Ramos (cell line): Measurements from ENCODE around the gene ABHD6.

Experiments used
- in situ Hi-C: fragments of 300-500 bp; cut with MboI; formaldehyde crosslinking; loops from one replicate; pipeline ENCODE4 v1.14.3; 2022; ENCODE audit warnings: low sequenced_read_pairs; ENCODE audit not compliant: unreplicated experiment

Gene ABHD6

GRCh38 chr3:58307639-58308215 is 70.1 kb downstream of the ABHD6 start:
- in situ Hi-C loops, result loop anchor here (5.0 to 10.0 kb wide), 2 partner anchors 225 to 327 kb away; no protein-coding TSS in a partner anchor

- in situ Hi-C loops, result loop anchor here (5.0 to 10.0 kb wide), 2 partner anchors 224 to 326 kb away; no protein-coding TSS in a partner anchor
Measured at GRCh38 chr3:58308728-58309127, 71.1 kb downstream of the ABHD6 start.

GRCh38 chr3:58317811-58318210 is 80.2 kb downstream of the ABHD6 start:
- in situ Hi-C loops, result no loop called here

DNA sequence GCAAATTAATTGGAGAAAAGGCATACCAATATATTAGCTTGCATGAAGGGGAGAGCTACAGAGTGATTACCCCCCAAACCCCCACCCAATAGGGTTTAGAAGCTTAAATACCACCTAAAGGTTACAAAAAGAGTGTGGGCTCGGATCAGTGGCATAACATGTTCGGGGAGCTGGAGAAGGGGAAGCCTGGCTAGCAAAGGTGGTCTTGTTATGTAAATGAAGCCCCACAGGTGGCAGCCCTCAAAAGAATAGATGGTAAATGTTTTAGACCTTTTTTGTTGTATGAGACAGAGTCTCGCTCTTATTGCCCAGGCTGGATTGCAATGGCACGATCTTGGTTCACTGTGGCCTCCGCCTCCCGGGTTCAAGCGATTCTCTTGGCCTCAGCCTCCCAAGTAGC is 84.2 kb downstream of the ABHD6 start:
- in situ Hi-C loops, result no loop called here

DNA sequence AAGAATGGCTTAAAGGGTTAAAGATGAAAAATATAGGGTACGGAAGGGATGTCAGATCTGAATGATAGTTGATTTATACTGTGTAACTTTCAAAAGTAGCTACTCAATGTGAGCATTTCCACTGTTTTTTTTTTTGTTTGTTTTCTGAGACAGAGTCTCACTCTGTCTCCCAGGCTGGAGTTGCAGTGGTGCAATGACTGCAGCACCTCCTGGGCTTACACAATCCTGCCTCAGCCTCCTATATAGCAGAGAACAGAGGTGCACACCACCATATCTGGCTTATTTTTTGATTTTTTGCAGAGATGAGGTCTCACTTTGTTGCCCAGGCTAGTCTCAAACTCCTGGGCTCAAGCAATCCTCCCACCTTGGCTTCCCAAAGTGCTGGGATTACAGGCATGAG is 85.2 kb downstream of the ABHD6 start:
- in situ Hi-C loops, result no loop called here

- in situ Hi-C loops, result no loop called here
Measured at GRCh38 chr3:58323529-58324390, 86.2 kb downstream of the ABHD6 start.

DNA sequence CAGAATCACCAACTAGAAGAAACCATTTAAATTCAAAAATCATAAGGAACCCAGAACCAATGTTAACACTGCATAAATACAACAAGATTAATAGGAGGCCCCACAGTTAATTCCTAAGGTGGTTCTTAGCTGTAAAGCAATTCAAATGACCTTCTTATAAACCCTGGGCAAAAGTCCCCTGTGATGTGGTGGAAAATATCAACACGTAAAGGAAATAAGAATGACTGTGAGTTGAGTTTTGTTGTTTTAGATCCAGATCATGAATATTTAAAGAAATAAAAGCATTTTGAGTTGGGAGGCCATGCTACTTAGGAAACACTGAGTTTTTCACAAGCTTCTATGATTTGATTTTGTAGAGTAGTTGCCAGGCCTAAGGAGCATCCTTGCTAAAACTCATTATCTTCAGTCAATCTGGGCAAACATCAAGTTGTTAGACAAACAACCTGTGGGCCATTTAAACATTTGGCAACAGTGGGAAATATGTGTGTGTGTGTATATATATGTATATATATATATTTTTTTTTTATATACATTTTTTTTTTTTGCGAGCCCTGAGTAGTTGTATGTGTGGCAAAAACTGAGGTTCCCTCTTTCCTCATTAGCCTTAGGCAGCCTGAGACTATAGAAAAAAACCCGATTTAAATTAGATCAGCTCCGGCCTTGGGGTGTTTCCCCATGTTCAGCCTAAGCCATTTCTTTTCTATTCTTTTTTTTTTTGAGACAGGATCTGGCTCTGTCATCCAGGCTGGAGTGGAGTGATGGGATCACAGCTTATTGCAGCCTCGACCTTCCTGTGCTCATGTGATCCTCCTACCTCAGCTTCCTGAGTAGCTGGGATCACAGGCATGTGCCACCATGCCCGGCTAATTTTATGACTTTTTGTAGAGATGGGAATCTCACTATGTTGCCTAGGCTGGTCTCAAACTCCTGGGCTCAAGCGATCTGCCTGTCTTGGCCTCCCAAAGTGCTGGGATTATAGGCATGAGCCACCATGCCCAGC is 87.1 kb downstream of the ABHD6 start:
- in situ Hi-C loops, result loop anchor here (5.0 kb wide), 1 partner anchor 88 kb away; no protein-coding TSS in a partner anchor

DNA sequence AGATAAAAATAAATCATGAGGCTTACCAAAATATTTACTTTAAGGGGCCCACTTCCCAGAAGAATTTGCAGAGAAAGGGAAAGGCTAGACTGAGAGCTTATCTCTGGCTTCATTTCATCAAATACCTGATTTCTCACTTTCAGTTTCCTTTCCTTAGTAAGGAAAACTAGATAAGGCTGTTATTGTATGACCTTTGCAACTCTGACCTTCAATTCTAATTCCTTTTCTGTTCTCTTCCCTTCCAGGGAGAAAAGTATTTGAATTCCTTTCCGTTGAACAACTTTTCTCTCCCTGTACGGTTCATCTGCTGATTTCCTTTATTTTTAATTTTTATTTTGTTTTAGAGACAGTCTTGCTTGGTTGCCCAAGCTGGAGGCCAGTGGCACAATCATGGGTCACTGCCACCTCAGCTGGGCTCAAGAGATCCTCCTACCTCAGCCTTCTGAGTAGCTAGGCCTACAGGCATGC is 88.0 kb downstream of the ABHD6 start:
- in situ Hi-C loops, result loop anchor here (5.0 kb wide), 1 partner anchor 87 kb away; no protein-coding TSS in a partner anchor

DNA sequence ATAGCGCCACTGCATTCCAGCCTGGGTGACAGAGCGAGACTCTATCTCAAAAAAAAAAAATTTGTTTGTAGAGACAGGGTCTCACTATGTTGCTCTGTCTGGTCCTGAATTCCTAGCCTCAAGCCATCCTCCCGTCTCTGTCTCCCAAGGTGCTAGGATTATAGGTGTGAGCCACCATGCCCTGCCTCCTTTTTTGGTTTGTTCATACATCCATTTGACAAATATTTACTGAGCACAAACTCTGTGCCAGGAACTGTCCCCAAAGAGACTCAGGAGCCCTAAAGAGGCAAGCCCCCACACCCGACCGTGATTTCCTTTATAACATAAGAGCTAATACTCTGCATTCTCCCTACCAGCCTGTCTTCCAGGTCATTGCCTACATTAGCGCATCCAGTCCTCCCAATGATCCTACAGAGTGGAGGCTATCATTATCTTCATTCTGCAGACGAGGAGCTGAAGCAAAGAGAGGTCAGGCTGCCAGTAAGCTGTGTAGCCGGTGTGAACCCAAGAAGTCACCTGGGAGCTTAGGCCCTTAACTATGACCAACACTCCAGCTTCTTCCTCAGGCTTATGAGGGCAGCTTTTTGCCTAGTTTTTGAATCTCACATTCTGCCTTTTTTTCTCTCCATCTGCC is 88.8 kb downstream of the ABHD6 start:
- in situ Hi-C loops, result loop anchor here (5.0 kb wide), 1 partner anchor 86 kb away; no protein-coding TSS in a partner anchor

DNA sequence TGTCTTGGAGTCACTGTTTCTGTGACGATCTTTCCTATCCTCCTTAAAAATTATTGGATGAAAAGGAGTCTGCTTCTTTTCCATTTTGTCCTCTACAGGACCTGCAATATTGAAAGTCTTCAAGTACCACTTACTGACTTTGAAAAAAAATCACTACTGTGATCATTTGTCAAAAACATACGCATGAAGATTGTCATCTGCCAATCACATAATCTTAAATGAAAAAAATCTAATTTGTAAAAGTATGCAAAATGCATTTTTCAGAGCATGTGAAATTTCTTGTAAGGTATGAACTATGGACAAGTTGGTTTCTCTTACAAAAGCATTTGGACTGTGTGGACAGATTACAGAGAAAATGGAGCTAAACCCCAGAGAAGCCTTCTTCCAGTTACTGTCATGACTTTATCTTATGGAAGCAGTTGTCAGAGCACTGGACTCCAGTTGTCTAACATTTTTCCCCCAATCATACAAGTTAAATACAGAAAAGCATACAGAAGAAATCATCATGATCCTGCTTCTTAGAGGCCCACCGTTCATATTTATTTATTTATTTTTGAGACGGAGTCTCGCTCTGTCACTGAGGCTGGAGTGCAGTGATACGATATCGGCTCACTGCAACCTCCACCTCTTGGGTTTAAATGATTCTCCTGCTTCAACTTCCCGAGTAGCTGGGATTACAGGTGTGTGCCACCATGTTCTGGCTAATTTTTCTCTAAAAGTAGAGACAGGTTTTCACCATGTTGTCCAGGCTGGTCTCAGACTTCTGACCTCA is 91.7 kb downstream of the ABHD6 start:
- in situ Hi-C loops, result loop anchor here (5.0 kb wide), 1 partner anchor 83 kb away; no protein-coding TSS in a partner anchor

DNA sequence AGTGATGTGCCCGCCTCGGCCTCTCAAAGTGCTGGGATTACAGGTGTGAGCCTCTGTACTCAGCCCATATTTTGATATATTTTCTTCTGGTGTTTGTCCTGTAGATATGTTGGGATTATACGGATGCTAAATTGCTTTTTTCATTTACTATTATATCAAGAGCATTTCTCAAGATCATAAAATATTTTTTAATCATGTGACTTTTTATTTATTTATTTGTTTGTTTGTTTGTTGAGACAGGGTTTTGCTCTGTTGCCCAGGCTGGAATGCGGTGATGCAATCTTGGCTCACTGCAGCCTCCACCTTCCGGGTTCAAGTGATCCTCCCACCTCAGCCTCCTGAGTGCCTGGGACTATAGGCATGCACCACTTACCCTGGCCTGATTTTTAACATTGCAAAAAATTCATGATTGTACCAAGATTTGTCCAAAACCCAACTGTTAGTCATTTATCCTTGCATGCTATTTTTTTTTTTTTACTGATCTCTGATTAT is 92.4 kb downstream of the ABHD6 start:
- in situ Hi-C loops, result loop anchor here (5.0 kb wide), 1 partner anchor 82 kb away; no protein-coding TSS in a partner anchor

DNA sequence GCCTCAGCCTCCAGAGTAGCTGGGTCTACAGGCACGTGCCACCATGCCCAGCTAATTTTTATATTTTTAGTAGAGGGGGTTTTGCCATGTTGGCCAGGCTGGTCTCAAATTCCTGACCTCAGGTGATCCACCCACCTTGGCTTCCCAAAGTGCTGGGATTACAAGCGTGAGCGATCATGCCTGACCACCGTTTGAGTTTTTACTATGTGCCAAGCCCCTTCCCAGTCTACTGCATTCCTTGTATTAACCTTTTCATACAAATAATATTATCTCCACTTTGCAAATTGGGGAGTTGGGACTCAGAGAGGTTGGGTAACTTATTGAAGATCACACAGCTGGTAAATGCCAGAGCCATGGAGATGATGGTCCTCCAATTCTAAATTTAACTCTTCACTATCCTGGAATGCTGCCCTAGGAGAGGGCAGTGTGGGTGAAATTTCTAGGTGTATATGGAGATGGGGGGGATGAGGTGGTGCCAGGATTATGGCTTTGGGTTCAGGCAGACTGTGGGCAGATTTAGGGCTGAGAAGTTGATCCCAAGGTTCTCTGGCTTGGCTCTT is 94.1 kb downstream of the ABHD6 start:
- in situ Hi-C loops, result no loop called here

DNA sequence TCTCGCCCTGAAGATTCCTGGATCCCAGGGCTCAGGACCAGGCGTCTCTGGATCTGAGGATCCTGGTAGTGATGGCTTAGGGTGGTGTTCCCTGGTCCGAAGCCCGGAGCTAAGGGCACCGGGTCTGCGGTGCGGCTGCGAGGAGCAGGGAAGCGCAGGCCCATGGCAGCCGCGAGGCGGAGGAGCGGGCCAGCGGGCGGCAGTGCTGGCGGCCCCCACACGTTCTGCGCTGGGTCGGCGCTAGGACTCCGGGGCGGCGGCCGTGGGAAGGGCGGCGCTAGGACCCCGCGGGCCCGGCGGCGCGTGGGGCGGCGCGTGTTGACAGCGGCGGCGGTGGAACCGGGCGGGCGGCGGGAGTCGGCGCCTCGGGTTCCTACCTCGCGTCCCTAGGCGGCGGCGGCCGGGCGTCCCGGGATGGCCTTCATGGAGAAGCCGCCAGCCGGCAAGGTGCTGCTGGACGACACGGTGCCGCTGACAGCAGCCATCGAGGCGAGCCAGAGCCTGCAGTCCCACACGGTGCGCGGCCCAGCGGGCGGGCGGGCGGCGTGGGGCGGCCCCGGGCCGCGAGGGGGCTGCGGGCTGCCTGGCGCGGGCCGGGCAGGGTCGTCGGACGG is 95.1 kb downstream of the ABHD6 start, which contains the start of gene PXK:
TSS of gene PXK (plus strand) at position 318 of the 614 bp plus-strand sequence. CDS start at position 415, 97 bp downstream.
- in situ Hi-C loops, result no loop called here

GRCh38 chr3:58333206-58334012 is 95.8 kb downstream of the ABHD6 start:
- in situ Hi-C loops, result no loop called here

DNA sequence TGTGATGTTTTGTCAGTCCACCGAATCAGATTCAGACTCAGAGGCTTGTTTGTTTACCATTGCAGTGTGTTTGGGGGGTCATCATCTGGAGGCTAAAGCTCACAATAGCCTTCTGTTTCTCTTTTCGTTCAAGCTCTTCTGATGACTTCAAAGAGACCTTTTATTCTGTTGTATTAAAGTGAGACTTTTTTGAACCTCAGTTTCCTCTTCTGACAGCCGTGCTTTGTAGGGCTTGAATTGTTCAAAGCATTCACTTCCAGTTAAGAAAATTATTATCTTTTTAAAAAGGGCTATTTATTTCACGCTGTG is 96.4 kb downstream of the ABHD6 start:
- in situ Hi-C loops, result no loop called here

- in situ Hi-C loops, result no loop called here
Measured at GRCh38 chr3:58334506-58334884, 96.9 kb downstream of the ABHD6 start.

GRCh38 chr3:58335652-58335947 is 98.0 kb downstream of the ABHD6 start:
- in situ Hi-C loops, result no loop called here
